GM12891 (cell line): ENCODE results near the gene PLSCR5.

Source experiments
- DNase-seq: peaks from one replicate; pipeline ENCODE4 v3.0.0; 2011; ENCODE audit warnings: low spot score; ENCODE audit not compliant: insufficient read length
- FAIRE-seq: peaks from 2 replicates; lab custom pipeline; 2011; peaks lifted over from hg19 to GRCh38; lab: Jason Lieb, UNC
- PAX5 ChIP-seq: IDR thresholded peaks from 2 replicates; pipeline ENCODE4 v1.6.1; 2011; ENCODE audit warnings: low read length, moderate library complexity, mild to moderate bottlenecking; ENCODE audit not compliant: insufficient read depth, severe bottlenecking
- POLR2A ChIP-seq: IDR thresholded peaks from 2 replicates; pipeline ENCODE4 v1.6.1; 2011; ENCODE audit warnings: low read depth, low read length, control low read depth
- POLR2AphosphoS5 ChIP-seq: IDR thresholded peaks from 2 replicates; pipeline ENCODE4 v1.6.1; 2011; ENCODE audit warnings: low read depth, low read length, control low read depth
- POU2F2 ChIP-seq: IDR thresholded peaks from 2 replicates; pipeline ENCODE4 v1.6.1; 2011; ENCODE audit warnings: low read depth, mild to moderate bottlenecking, control low read depth, low read length, moderate library complexity
- SPI1 ChIP-seq: IDR thresholded peaks from 2 replicates; pipeline ENCODE4 v1.6.1; 2011; ENCODE audit warnings: low read depth, low read length, control low read depth
- TAF1 ChIP-seq: IDR thresholded peaks from 2 replicates; pipeline ENCODE4 v1.6.1; 2011; ENCODE audit warnings: low read depth, low read length, control low read depth

The PLSCR5 gene

GRCh38 chr3:146547235-146547835 lies 57.8 kb downstream of the PLSCR5 start:
- TF ChIP-seq POLR2AphosphoS5 (no peak), POU2F2 (no peak), TAF1 (no peak), POLR2A (no peak)
- FAIRE-seq (no peak), DNase-seq (no peak)

DNA sequence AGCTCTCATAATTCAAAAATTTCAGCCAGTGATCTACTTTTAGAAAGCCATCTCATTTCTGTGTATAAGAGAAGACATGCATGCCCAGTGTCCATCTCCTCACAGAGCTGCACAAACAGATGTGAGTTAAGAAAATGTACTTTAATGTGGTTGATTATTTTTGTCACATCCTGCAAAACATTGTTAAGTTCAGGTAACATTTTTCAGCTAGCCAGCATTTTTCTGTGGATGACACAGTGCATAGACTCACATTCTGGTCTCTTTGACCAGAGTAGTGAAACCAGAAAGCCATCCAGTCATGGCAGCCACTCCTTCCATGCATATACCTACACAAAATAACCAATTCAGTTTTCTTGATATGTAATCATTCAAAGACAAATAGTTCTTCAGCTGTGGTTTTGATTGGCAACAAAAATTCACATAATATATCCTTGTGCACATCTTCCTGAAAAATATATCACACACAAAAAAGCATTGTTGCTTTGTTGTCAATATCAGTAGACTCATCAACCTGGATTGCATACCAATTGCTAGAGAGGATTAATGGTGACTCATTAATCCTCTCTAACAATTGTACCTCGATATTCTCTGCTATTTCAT lies 58.7 kb downstream of the PLSCR5 start:
- no peak for TF ChIP-seq POLR2AphosphoS5
- no peak for TF ChIP-seq PAX5
- TF ChIP-seq TAF1 = no peak
- no peak for TF ChIP-seq POLR2A
- TF ChIP-seq POU2F2 = no peak
- no peak for TF ChIP-seq SPI1
- peak; percentile 31 for FAIRE-seq
- no peak for DNase-seq

- DNase-seq (no peak), FAIRE-seq (no peak)
- no peak for TF ChIP-seq POLR2AphosphoS5
- no peak for TF ChIP-seq SPI1
- TF ChIP-seq POU2F2 = no peak
- no peak for TF ChIP-seq PAX5
- no peak for TF ChIP-seq TAF1
- no peak for TF ChIP-seq POLR2A
These were observed 60.1 kb downstream of the PLSCR5 start for GRCh38 chr3:146544929-146545528.

GRCh38 chr3:146544002-146544928 lies 60.9 kb downstream of the PLSCR5 start, which contains the start of gene PLSCR1:
Gene PLSCR1 (minus strand): TSS chr3:146544607. CDS start chr3:146536552, 8,055 bp downstream.
- peak; percentile 84 for FAIRE-seq

GRCh38 chr3:146543461-146544001 lies 61.6 kb downstream of the PLSCR5 start:
- no peak for FAIRE-seq
- no peak for DNase-seq
- TF ChIP-seq SPI1 = no peak

More at GRCh38 chr3:146544002-146544928, 60.9 kb downstream of the PLSCR5 start, which contains the start of gene PLSCR1:
- peak; percentile 67; the same call in 1 of the 2 replicates for TF ChIP-seq SPI1
- no peak; the same call in 1 of the 2 replicates for TF ChIP-seq POLR2A
- no peak for TF ChIP-seq PAX5
- TF ChIP-seq POLR2AphosphoS5 = no peak
- TF ChIP-seq TAF1 = no peak
- TF ChIP-seq POU2F2 = no peak
- peak; percentile 61 for DNase-seq

DNA sequence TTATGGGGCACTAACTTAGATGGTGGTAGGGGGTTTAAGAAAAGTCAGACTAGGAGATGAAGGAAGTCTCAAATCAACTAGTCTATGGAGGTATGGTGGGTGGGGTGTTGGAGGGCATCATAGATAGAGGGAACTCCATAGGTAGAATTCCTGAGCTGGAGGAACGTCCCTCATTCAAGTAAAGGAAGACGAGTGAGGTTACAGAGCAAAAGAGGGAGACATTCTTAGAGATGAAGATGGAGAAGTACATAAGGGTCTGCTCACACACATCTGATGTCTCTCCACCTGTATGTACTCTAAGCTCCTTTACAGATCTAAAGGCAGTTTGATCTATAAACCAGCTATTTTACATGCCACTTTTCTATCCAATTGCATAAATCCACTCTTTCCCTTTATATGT lies 62.2 kb downstream of the PLSCR5 start:
- FAIRE-seq = no peak
- no peak for TF ChIP-seq PAX5
- no peak for TF ChIP-seq SPI1
- TF ChIP-seq POU2F2 = no peak
- no peak for TF ChIP-seq POLR2AphosphoS5
- TF ChIP-seq TAF1 = no peak
- TF ChIP-seq POLR2A = no peak
- no peak for DNase-seq

GRCh38 chr3:146542179-146542578 lies 63.0 kb downstream of the PLSCR5 start:
- FAIRE-seq = no peak
- no peak for DNase-seq
- no peak for TF ChIP-seq PAX5
- TF ChIP-seq POLR2AphosphoS5 = no peak
- no peak for TF ChIP-seq POU2F2
- no peak for TF ChIP-seq SPI1
- no peak for TF ChIP-seq TAF1
- no peak for TF ChIP-seq POLR2A

GRCh38 chr3:146540978-146541377 lies 64.2 kb downstream of the PLSCR5 start:
- FAIRE-seq = peak; percentile 45
- no peak for DNase-seq
- TF ChIP-seq POLR2A = no peak
- no peak for TF ChIP-seq POLR2AphosphoS5
- TF ChIP-seq TAF1 = no peak
- TF ChIP-seq SPI1 = no peak
- no peak for TF ChIP-seq PAX5
- no peak for TF ChIP-seq POU2F2
